ENCODE data around the gene DLGAP1.
"Not testable (repeated sequence)": the region's sequence is repeated elsewhere in the genome, so short reads cannot be mapped to it uniquely, and the experiment has no call there.

The DLGAP1 gene

GRCh38 chr18:3611313-3612090 is 843.6 kb downstream of the DLGAP1 start:
- DNase-seq, result no peak

GRCh38 chr18:3610813-3611212 is 844.3 kb downstream of the DLGAP1 start:
- no peak for DNase-seq

DNA sequence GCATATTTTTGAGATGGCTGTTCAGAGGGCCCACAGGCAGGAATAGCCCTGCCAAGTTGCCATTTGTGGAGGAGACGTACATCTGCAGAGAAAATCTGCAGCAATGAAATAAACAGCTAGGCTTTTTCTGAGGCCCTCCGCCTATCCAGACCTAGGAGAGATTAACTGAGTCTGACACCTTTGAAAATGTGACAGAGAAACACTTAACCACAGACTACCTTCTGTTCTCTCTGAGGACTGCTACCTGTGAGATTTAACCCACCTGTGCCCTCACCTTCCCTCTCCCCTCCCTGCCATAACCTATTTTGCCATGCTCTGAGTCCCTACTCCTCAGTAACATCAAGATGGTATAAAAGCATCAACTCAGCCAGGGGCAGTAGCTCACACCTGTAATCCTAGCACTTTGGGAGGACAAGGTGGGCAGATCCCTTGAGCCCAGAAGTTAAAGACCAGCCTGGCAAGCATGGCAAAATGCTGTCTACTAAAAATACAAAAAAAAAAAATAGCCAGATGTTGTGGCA is 844.9 kb downstream of the DLGAP1 start:
- no peak for DNase-seq

DNA sequence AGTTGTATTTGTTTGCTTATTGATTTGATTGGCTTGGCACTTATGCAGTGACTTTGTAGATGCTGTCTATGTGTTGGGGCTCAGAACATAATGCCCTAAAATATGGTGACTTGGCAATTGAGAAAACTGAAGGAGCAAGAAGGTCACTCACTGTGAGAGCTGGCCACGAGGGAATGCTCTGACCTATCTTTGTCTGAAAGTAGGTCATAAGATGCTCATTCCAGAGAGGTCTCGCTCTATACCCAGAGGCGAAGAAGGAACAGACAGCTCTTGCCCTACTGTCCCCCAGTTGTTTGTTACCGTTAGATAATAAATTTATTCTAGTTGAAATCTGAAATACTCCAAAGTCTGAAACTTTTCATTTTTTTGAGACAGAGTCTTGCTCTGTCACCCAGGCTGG is 846.6 kb downstream of the DLGAP1 start:
- DNase-seq, result no peak

GRCh38 chr18:3608099-3608453 is 847.0 kb downstream of the DLGAP1 start:
- DNase-seq, result not testable (repeated sequence)

DNA sequence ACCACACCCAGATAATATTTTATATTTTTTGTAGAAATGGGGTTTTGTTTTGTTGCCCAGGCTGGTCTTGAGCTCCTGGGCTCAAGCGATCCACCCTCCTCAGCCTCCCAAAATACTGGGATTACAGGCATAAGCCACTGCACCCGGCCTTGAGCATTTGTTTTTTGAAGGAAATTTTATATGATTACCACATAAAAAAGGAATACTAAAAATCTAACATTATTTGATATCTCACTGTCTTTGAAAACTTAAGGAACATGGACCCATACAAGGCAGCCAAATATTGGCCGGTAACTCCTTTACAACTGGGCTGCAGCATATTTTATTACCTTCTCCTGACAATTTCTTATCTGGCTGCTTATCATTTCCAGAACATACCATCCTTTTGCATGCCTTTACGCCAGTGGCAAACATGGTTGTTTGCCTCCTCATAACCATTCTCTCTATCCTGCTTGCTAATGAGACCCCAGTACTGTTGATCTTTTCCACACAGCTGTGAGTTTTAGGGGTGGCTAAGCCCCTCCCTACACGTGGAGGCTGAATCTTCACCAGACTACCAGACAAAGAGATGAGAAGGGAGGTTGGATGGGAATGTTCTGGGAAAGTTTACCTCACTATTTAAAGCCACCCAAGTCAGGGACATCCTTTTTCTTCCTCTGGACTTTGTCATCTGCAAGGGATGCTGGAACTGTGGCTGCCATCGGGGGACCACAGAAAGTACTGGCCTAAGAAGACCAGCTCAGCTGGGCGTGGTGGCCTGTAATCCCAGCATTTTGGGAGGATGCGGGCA is 847.6 kb downstream of the DLGAP1 start:
- no peak for DNase-seq

DNA sequence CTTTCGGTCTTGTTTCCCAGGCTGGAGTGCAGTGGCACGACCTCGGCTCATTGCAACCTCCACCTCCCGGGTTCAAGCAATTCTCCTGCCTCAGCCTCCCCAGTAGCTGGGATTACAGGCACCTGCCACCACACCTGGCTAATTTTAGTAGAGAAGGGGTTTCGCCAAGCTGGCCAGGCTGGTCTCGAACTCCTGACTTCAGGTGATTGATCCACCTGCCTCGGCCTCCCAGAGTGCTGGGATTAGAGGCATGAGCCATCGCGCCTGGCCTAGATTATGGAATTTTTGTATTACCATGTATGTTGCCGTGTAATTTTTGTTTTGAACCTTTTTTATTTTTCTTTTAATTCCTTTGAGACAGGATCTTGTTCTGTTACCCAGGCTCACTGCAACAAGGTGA is 848.2 kb downstream of the DLGAP1 start:
- DNase-seq, result not testable (repeated sequence)

DNA sequence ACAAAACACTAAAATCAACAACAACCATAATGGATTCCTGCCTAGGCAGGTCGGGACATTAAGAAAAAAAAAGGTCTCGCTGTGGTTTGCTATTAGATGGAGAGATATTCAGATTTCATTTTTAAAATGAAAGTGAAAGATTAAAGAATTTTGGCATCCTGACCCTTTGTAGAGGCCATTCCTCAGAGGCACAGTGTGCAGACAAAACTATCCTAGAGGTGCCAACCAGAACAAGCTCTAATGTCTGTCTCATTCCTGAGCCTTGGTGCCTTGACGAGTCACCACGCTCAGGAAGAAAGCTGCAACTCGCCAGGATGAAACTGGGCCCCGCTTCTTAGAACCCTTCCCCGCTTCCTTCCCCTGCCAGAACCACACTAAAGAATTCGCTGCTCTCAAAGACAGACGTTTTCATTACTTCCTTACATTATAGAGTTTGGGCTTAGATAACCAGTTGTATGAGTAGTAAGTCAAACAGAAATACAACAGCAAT is 849.1 kb downstream of the DLGAP1 start:
- DNase-seq, result no peak

GRCh38 chr18:3605486-3605952 is 849.6 kb downstream of the DLGAP1 start:
- DNase-seq, result no peak

- no peak for DNase-seq
Observed at GRCh38 chr18:3604498-3605408, 850.4 kb downstream of the DLGAP1 start.

DNA sequence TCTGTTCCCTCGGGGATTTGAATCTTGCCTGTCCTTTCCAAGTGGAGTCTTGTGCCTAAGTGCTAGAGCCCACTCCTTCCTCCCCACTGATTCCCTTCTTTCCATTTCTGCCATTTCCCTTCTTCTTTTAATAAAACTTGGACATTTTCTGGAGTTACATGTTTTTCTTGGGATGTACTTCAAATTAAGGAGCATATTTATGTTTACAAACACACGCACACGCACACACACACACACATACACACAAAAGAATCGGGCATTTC is 850.9 kb downstream of the DLGAP1 start:
- DNase-seq, result no peak

DNA sequence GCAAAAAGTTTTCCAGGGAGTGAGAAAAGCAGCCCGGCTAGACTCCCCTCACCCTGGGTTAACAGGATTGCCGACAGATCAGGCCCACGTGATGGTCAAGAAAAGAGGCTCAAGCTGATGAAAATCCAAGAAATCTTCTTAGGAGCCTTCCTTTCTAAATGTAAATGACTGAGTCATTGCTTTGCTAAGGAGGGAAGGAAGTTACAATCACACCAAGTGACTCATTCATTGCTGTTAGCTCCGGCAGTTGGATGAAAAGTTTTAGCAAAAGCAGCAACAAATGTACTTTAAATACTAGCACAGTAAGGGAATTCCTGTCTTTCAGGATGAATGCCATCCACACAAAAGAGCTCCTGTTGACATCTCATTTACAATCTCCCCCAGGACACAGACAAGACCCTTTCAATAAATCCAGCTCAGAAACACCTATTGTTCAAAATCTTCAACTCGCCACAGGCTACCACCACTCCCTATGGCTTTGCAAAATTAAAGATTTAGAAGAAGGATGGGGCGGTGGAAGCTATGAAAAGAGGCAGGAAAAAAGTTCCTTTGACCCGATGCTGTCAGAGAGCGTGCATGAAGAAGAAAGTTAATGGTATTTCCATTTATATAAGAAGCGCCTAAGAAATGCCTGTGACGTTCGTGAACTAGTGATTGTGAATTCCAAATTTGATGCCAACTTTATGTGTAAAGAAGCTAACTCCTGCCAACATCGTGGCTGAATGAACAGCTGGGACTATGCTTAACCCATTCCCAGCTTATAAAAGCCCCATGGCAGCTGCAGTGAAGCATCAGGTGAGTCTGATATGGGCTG is 851.5 kb downstream of the DLGAP1 start:
- peak; percentile 21 for DNase-seq

DNA sequence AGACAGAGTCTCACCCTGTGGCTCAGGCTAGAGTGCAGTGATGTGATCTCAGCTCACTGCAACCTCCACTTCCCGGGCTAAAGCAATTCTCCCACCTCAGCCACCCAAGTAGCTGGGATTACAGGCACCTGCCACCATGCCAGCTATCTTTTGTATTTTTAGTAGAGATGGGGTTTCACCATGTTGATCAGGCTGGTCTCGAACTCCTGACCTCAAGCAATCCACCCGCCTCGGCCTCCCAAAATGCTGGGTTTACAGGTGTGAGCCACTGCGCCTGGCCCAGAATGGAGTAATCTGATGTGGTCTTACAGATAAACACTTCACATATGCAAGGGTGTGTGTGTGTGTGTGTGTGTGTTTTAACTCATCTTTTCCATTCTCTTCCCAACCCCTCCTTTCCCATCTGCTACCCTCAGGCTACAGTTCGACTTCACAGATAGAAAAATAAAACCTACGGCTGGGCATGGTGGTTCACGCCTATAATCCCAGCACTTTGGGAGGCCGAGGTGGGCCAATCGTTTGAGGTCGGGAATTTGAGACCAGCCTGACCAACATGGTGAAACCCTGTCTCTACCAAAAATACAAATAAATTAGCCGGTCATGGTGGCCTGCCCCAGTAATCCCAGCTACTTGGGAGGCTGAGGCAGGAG is 853.9 kb downstream of the DLGAP1 start:
- not testable (repeated sequence) for DNase-seq

GRCh38 chr18:3599861-3600260 is 855.2 kb downstream of the DLGAP1 start:
- DNase-seq, result no peak

DNA sequence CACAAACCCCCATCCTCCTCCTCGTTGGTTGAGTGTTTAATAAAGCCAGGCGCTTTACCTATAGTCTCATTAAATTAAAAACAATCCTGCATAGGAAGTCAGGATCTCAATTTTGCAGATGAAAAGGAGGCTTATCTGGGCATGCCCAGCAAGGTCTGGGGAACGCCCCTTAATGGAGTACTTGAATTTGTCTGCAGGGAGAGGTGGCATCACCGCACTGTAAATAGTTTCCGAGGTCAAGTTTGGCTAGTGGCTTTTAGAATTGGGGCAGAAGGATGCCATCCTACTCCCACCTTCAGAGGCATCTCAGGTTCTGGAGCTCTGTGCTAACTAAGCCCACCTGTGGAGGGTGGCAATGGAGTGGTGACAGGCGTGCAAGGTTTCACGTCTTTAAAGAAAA is 855.9 kb downstream of the DLGAP1 start:
- no peak for DNase-seq

DNA sequence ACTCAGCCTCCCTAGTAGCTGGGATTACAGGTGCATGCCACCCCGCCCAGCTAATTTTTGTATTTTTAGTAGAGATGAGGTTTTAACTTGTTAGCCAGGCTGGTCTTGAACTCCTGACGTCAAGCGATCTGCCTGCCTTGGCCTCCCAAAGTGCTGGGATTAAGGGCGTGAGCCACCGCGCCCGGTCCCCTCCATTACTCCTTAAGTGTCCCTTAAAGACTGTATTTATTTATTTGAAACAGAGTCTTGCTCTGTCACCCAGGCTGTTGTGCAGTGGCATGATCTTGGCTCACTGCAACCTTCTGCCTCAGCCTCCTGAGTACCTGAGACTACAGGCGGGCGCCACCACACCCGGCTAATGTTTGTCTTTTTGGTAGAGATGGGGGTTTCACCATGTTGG is 856.5 kb downstream of the DLGAP1 start:
- DNase-seq, result no peak

GRCh38 chr18:3597409-3598357 is 857.4 kb downstream of the DLGAP1 start:
- DNase-seq, result no peak

GRCh38 chr18:3596637-3597384 is 858.3 kb downstream of the DLGAP1 start:
- DNase-seq, result no peak

GRCh38 chr18:3596324-3596636 is 858.8 kb downstream of the DLGAP1 start:
- DNase-seq, result no peak
